K562 (cell line): ENCODE data around the gene PRDM2. TPM values are rescaled to one million over a fixed set of nuclear protein-coding genes. Genes with fewer than 3 reads are reported as not detected.

Source experiments
- ATAC-seq: fragments of 200-7000 bp; cut with Tn5 transposase; 3 replicates; pipeline ENCODE4 v1.9.1; 2020; ENCODE audit warnings: moderate library complexity
- BruUV-seq: library from RNA; stranded (reverse); fragments of 400-500 nt; replicated peaks from 2 replicates; lab custom pipeline; 2021; lab: Mats Ljungman, UMichigan
- CTCF ChIA-PET: fragments of 300-600 bp; formaldehyde crosslinking; extraction: SDS; loops from one replicate; lab custom pipeline; 2021; ENCODE audit warnings: low intra/inter-chr PET ratio; lab: Yijun Ruan, JAX
- POLR2A ChIA-PET: fragments of 300-600, 350-650 bp; sonication (Branson Sonifier 250); formaldehyde crosslinking; extraction: SDS; loops from one replicate; lab custom pipeline; 2021; ENCODE audit warnings: antibody characterized with exemption, inconsistent platforms; lab: Yijun Ruan, JAX
- DNase-seq, 4 experiments: peaks; one replicate each; pipeline versions ENCODE4 v3.0.0 to v3.0.0-alpha.2; 2011 to 2018; ENCODE audit warnings: low spot score in 3 of 4, mixed read lengths in 3 of 4; ENCODE audit errors: extremely low read depth in 1 of 4
- FAIRE-seq: peaks from 2 replicates; lab custom pipeline; 2011; peaks lifted over from hg19 to GRCh38; lab: Jason Lieb, UNC
- H2AFZ ChIP-seq: 2 replicates; pipeline ENCODE4 v1.6.0; 2011; ENCODE audit warnings: low read depth, low read length, control low read depth, inconsistent platforms
- H3K27ac ChIP-seq: fragments of 200-600 bp; 3 replicates; pipeline ENCODE4 v1.8.0; 2011; ENCODE audit warnings: low read depth, mild to moderate bottlenecking, control low read depth, inconsistent platforms, low read length, moderate library complexity, mixed read lengths; ENCODE audit errors: extremely low read depth
- H3K27me3 ChIP-seq, 2 experiments: fragments of 300-600 bp in 1 of 2; 2 replicates in 1 of 2; 3 replicates in 1 of 2; pipeline versions ENCODE4 v1.6.0 to v1.8.0; 2011; ENCODE audit warnings: inconsistent platforms in 2 of 2, low read length in 2 of 2, mild to moderate bottlenecking in 1 of 2, mixed read lengths in 1 of 2, moderate library complexity in 1 of 2; ENCODE audit not compliant: control insufficient read depth in 2 of 2, insufficient read depth in 2 of 2
- H3K36me3 ChIP-seq: fragments of 300-600 bp; 3 replicates; pipeline ENCODE4 v1.8.0; 2011; ENCODE audit warnings: mild to moderate bottlenecking, low read length, inconsistent platforms; ENCODE audit not compliant: control insufficient read depth, insufficient read depth
- H3K4me1 ChIP-seq, 2 experiments: fragments of 200-600 bp in 1 of 2; replicated peaks in 1 of 2; 2 replicates in 1 of 2; 3 replicates in 1 of 2; pipeline versions ENCODE4 v1.5.1 to v1.8.0; 2011; ENCODE audit warnings: inconsistent platforms in 2 of 2, low read length in 2 of 2, mild to moderate bottlenecking in 1 of 2, mixed read lengths in 1 of 2, moderate library complexity in 1 of 2; ENCODE audit not compliant: control insufficient read depth in 2 of 2, insufficient read depth in 2 of 2
- H3K4me2 ChIP-seq: 2 replicates; pipeline ENCODE4 v1.6.1; 2011; ENCODE audit warnings: low read length, control low read depth, inconsistent platforms, mixed read lengths; ENCODE audit not compliant: insufficient read depth
- H3K4me3 ChIP-seq: fragments of 200-600 bp; sonication (generic), shearing (Covaris generic); 2 replicates; pipeline ENCODE4 v1.5.1; 2016; ENCODE audit warnings: control low read depth, inconsistent platforms
- H3K79me2 ChIP-seq: fragments of 200-600 bp; 3 replicates; pipeline ENCODE4 v1.8.0; 2011; ENCODE audit warnings: low read length, inconsistent platforms; ENCODE audit not compliant: control insufficient read depth, insufficient read depth
- H3K9ac ChIP-seq, 2 experiments: 2 replicates each; pipeline versions ENCODE4 v1.6.0 to v1.6.1; 2011; ENCODE audit warnings: low read depth in 2 of 2, low read length in 2 of 2, control low read depth in 1 of 2, inconsistent platforms in 1 of 2, mild to moderate bottlenecking in 1 of 2, mixed read lengths in 1 of 2; ENCODE audit not compliant: insufficient read depth in 1 of 2
- H3K9me1 ChIP-seq: one replicate; pipeline ENCODE4 v1.6.0; 2011; ENCODE audit warnings: inconsistent platforms, mild to moderate bottlenecking, low read length, moderate library complexity; ENCODE audit not compliant: control insufficient read depth, insufficient read depth
- H3K9me3 ChIP-seq: replicated peaks from 2 replicates; pipeline ENCODE4 v1.5.1; 2011; ENCODE audit warnings: low read depth, low read length, inconsistent platforms; ENCODE audit not compliant: control insufficient read depth, insufficient read depth
- H4K20me1 ChIP-seq: replicated peaks from 2 replicates; pipeline ENCODE4 v1.6.1; 2011; ENCODE audit warnings: low read length, inconsistent platforms, mixed read lengths; ENCODE audit not compliant: control insufficient read depth, insufficient read depth
- FOXJ2 ChIP-seq: fragments of 200-800 bp; sonication (Bioruptor generic); IDR thresholded peaks from 2 replicates; pipeline ENCODE4 v1.6.1; 2016; ENCODE audit warnings: missing genetic modification characterization, missing compliant biosample characterization
- HDAC6 ChIP-seq: IDR thresholded peaks from 2 replicates; pipeline ENCODE4 v1.6.1; 2012; ENCODE audit warnings: low read depth, mild to moderate bottlenecking, control low read depth, inconsistent platforms, low read length, moderate library complexity
- JUNB ChIP-seq: fragments of 450-650 bp; formaldehyde crosslinking; conservative IDR thresholded peaks from 2 replicates; pipeline ENCODE4 v1.4.0; 2020; ENCODE audit warnings: mild to moderate bottlenecking
- NFIX ChIP-seq: fragments of 250-450 bp; sonication (Bioruptor Pico); IDR thresholded peaks from 2 replicates; pipeline ENCODE4 v1.4.0; 2020; ENCODE audit warnings: low read depth, mild to moderate bottlenecking, moderate library complexity
- PHB2 ChIP-seq: fragments of 450-650 bp; IDR thresholded peaks from 2 replicates; pipeline ENCODE4 v1.6.1; 2017; ENCODE audit warnings: low read depth
- ZNF584 ChIP-seq: fragments of 200-800 bp; sonication (Bioruptor generic); IDR thresholded peaks from 2 replicates; pipeline ENCODE4 v1.6.1; 2016; ENCODE audit warnings: low read depth, mild to moderate bottlenecking, missing genetic modification characterization, missing compliant biosample characterization
- WGBS: fragments of 100-300 bp; shearing (Covaris generic); methylation state at CpG from one replicate; pipeline ENCODE4 v1.1.6; 2016; ENCODE audit warnings: low coverage, mixed read lengths; ENCODE audit not compliant: insufficient coverage; ENCODE audit errors: missing lambda C conversion rate; 5-methylcytosine and 5-hydroxymethylcytosine counted together
- in situ Hi-C: fragments of 300-500 bp; cut with MboI; formaldehyde crosslinking; loops from 4 replicates; pipeline ENCODE4 v1.15.0; 2018; ENCODE audit warnings: inconsistent platforms, mixed read lengths
- intact Hi-C: fragments of 100-400 bp; cut with micrococcal nuclease; formaldehyde crosslinking; loops from 2 replicates; pipeline ENCODE4 v1.14.2; 2022
- polyA plus RNA-seq, 8 experiments: library from polyadenylated mRNA; depleted of rRNA in 4 of 8; stranded (reverse) in 5 of 8; unstranded in 3 of 8; fragments of >200 nt; fragmentation: Nextera tagmentation in 2 of 8; fragmentation: Illumina TruSeq in 1 of 8; extraction: Ambion mirVana in 2 of 8; extraction: Trizol in 1 of 8; gene quantifications; 2 replicates each; pipeline versions ENCODE4 v1.2.1 to v1.2.3, GENCODE V29; 2011 to 2014; ENCODE audit warnings: inconsistent platforms in 1 of 8, missing spikeins in 1 of 8
- total RNA-seq, 7 experiments: library from RNA; depleted of rRNA in 6 of 7; stranded (reverse); fragments of >200 nt in 6 of 7; fragmentation: Illumina TruSeq in 2 of 7; extraction: Trizol in 2 of 7; gene quantifications; 2 replicates each; pipeline versions ENCODE4 v1.2.1 to v1.2.3, GENCODE V29; 2011 to 2021; ENCODE audit warnings: low replicate concordance in 1 of 7
- TF ChIP-seq, protein P1 (sequence below): fragments of 250-450 bp; sonication (Bioruptor Pico); IDR thresholded peaks from 2 replicates; pipeline ENCODE4 v1.8.0; 2021; ENCODE audit warnings: borderline replicate concordance, mild to moderate bottlenecking, moderate library complexity; ENCODE audit not compliant: poor library complexity, severe bottlenecking
- TF ChIP-seq, protein P2 (sequence below), 3 experiments: IDR thresholded peaks in 2 of 3; conservative IDR thresholded peaks in 1 of 3; 2 replicates each; pipeline ENCODE4 v1.5.1; 2011 to 2012; ENCODE audit warnings: low read length in 3 of 3, mild to moderate bottlenecking in 3 of 3, control low read depth in 2 of 3, improper control_type of control experiment in 1 of 3, inconsistent platforms in 1 of 3, low read depth in 1 of 3, mixed read lengths in 1 of 3, moderate library complexity in 1 of 3; ENCODE audit not compliant: insufficient read depth in 2 of 3
- TF ChIP-seq, protein P3 (sequence below), 2 experiments: IDR thresholded peaks; 2 replicates each; pipeline ENCODE4 v1.6.1; 2012; ENCODE audit warnings: improper control_type of control experiment in 2 of 2, low read depth in 2 of 2, low read length in 2 of 2, borderline replicate concordance in 1 of 2

The PRDM2 gene
- total and polyA plus RNA-seq, 9 of the 15 experiments (the other 6 are each of a cell fraction or from before 2014, with no cell fraction given), result 5.4 to 27.6 (median 12.5) TPM

DNA sequence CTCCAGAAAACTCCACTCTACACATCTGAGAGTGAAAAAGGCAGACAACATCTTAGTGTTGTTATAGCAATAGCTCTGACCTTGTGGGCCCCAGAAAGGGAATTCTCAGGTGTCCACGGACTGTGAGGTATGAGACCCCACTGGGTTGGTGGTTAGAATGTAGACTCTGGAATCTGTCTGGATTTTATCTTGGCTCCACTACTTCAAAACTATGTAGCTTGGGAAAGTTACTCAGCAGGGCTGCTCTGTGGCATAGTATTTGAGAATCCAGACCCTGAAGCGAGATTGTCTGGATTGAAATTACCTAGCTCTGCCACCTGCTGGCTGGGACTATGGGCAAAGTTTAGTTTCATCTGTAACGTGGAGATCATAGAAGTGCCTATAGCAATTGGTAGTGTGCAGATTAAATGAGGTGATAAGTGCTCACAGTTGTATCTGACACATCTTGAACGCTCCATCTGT is 25.8 kb downstream of the PRDM2 start (continued):
- TF ChIP-seq, protein P1, sequence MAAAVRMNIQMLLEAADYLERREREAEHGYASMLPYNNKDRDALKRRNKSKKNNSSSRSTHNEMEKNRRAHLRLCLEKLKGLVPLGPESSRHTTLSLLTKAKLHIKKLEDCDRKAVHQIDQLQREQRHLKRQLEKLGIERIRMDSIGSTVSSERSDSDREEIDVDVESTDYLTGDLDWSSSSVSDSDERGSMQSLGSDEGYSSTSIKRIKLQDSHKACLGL (CRISPR knock-in tag), result no peak
- TF ChIP-seq HDAC6, result no peak
- TF ChIP-seq PHB2, result no peak
- TF ChIP-seq ZNF584, result no peak
- TF ChIP-seq, protein P2, sequence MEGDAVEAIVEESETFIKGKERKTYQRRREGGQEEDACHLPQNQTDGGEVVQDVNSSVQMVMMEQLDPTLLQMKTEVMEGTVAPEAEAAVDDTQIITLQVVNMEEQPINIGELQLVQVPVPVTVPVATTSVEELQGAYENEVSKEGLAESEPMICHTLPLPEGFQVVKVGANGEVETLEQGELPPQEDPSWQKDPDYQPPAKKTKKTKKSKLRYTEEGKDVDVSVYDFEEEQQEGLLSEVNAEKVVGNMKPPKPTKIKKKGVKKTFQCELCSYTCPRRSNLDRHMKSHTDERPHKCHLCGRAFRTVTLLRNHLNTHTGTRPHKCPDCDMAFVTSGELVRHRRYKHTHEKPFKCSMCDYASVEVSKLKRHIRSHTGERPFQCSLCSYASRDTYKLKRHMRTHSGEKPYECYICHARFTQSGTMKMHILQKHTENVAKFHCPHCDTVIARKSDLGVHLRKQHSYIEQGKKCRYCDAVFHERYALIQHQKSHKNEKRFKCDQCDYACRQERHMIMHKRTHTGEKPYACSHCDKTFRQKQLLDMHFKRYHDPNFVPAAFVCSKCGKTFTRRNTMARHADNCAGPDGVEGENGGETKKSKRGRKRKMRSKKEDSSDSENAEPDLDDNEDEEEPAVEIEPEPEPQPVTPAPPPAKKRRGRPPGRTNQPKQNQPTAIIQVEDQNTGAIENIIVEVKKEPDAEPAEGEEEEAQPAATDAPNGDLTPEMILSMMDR (IDR thresholded peaks at IDR 0.05 in 2 of 3, conservative IDR thresholded peaks at IDR 0.05 in 1 of 3; ENCODE audit: insufficient read depth in 2 of 3, low read depth in 1 of 3, low read length in 3 of 3), result peak; percentile 25 to 46 (median 43); a peak in 4 of 6 replicates
- no peak for TF ChIP-seq JUNB

DNA sequence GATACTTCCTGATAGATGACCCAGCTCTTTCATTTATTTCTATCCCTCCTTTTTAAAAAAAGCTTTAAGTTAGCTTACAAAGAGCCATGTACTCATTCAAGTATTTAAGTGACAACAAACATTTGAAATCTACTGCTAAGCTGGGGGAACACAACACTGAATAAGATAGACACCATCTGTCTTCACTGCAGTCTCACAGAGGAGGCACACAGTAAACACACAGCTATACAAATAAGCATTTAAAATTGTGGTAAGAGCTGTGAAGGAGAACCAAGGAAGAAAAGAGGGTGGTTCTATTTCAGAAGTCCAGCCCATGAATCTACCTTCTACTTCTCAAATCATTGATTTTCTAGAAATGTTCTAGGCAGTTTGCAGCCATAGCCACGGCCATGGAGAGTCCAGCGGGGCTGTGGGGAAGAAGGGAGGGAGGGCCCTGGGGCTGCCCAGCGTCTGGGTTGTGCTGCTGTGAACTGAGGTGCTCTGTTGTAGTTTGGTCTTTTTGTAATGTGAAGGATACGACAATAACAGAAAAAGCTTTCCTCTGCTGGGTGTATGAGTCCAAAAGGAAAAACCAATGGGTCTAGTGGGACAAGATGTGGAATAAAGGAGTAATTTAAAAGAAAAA is 28.2 kb downstream of the PRDM2 start:
- no peaks in the 10 kb centered on the region for H3K79me2 ChIP-seq
- BruUV-seq, result no TSS peak
- POLR2A ChIA-PET, result interaction anchor here (0.6 to 2.2 kb wide), 4 partner anchors 15 to 24 kb away, joined by 3 to 5 read pairs (median 4); no protein-coding TSS in a partner anchor
- TF ChIP-seq NFIX (CRISPR knock-in tag) (no peak), FOXJ2 (tag) (no peak)
- TF ChIP-seq, protein P3, sequence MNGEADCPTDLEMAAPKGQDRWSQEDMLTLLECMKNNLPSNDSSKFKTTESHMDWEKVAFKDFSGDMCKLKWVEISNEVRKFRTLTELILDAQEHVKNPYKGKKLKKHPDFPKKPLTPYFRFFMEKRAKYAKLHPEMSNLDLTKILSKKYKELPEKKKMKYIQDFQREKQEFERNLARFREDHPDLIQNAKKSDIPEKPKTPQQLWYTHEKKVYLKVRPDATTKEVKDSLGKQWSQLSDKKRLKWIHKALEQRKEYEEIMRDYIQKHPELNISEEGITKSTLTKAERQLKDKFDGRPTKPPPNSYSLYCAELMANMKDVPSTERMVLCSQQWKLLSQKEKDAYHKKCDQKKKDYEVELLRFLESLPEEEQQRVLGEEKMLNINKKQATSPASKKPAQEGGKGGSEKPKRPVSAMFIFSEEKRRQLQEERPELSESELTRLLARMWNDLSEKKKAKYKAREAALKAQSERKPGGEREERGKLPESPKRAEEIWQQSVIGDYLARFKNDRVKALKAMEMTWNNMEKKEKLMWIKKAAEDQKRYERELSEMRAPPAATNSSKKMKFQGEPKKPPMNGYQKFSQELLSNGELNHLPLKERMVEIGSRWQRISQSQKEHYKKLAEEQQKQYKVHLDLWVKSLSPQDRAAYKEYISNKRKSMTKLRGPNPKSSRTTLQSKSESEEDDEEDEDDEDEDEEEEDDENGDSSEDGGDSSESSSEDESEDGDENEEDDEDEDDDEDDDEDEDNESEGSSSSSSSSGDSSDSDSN (IDR thresholded peaks at IDR 0.05; ENCODE audit: borderline replicate concordance in 1 of 2, low read depth in 2 of 2, low read length in 2 of 2), result no peak

More for the DNA sequence above, 28.2 kb downstream of the PRDM2 start:
- ATAC-seq, result peak; percentile 51; the same call in 1 of the 3 replicates
- H4K20me1 ChIP-seq, result 0 out of 2 replicates have a peak, but pooled peaks cover under 1% of the 10 kb centered on the region
- peaks cover 14 to 25% of the 10 kb centered on the region in 2 experiments for H3K27me3 ChIP-seq
- no peaks in the 10 kb centered on the region for H3K36me3 ChIP-seq
- 0% methylated on average over 4 of the region's 4 CpGs for WGBS
- no peak for FAIRE-seq
- in situ Hi-C loops, result no loop called here
- no peak overlapping the region for H3K9ac ChIP-seq
- CTCF ChIA-PET, result no interaction called here
- H2AFZ ChIP-seq, result no peak overlapping the region
- H3K4me2 ChIP-seq, result no peak overlapping the region
- no peak overlapping the region for H3K27ac ChIP-seq
- no peak overlapping the region for H3K4me3 ChIP-seq
- DNase-seq, result no peak
- H3K9me3 ChIP-seq, result no peaks in the 10 kb centered on the region
- intact Hi-C loops, result no loop called here
- no peaks in the 10 kb centered on the region for H3K4me1 ChIP-seq
- H3K9me1 ChIP-seq, result no peaks in the 10 kb centered on the region
